ENCODE data around the gene GJA4. TPM values are rescaled to one million over a fixed set of nuclear protein-coding genes. Genes with fewer than 3 reads are reported as not detected.
A peak's percentile ranks its signal among the peaks of the same experiment; 100 is the strongest.

The GJA4 gene
- total and polyA plus RNA-seq, 4 donors = 6.4 to 28.9 (median 19.3) TPM

DNA sequence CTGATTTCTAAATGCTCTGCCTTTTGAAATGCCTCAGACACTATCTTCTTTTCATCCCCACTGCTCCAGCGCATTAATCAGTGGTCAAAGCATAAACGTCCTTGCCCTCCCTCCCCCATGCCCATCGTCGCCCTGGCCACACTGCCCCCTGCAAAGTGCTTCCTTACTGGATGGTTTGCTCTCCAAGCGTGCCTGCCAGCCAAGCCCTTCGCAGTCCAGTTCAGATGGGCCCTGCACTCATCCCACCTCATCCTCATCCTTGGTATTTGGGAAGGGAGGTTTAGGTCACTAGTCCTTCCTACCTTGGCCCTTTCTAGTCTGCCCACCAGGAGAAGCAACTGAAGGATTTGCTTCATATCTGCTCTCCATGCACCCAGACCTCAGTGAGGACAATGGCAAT is 3.1 kb downstream of the GJA4 start:
- Histone ChIP-seq H3K36me3 (ENCODE audit: control insufficient read depth in 4 of 4, insufficient read depth in 4 of 4, low read length in 4 of 4) (peaks cover 0 to 2% (median 0%) of the 10 kb centered on the region in 4 donors), H3K9me3 (ENCODE audit: control insufficient read depth in 4 of 4, insufficient read depth in 3 of 4, low read length in 3 of 4) (no peaks in the 10 kb centered on the region), H3K27me3 (ENCODE audit: control insufficient read depth in 3 of 3, insufficient read depth in 3 of 3, low read length in 2 of 3) (peaks cover 0 to 14% (median 0%) of the 10 kb centered on the region in 3 donors), H3K9ac (ENCODE audit: insufficient read depth in 1 of 2, low read length in 2 of 2) (no peak overlapping the region), H3K27ac (ENCODE audit: low read depth in 1 of 2, low read length in 1 of 2) (no peak overlapping the region), H3K4me1 (ENCODE audit: control insufficient read depth in 5 of 5, insufficient read depth in 5 of 5, low read length in 5 of 5) (peaks cover 0 to 7% (median 0%) of the 10 kb centered on the region in 5 donors), H3K4me3 (peak overlapping the region; percentile 18)
- ATAC-seq (ENCODE audit: insufficient read depth, low FRiP score) = no peak
- TF ChIP-seq, protein P1, sequence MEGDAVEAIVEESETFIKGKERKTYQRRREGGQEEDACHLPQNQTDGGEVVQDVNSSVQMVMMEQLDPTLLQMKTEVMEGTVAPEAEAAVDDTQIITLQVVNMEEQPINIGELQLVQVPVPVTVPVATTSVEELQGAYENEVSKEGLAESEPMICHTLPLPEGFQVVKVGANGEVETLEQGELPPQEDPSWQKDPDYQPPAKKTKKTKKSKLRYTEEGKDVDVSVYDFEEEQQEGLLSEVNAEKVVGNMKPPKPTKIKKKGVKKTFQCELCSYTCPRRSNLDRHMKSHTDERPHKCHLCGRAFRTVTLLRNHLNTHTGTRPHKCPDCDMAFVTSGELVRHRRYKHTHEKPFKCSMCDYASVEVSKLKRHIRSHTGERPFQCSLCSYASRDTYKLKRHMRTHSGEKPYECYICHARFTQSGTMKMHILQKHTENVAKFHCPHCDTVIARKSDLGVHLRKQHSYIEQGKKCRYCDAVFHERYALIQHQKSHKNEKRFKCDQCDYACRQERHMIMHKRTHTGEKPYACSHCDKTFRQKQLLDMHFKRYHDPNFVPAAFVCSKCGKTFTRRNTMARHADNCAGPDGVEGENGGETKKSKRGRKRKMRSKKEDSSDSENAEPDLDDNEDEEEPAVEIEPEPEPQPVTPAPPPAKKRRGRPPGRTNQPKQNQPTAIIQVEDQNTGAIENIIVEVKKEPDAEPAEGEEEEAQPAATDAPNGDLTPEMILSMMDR (IDR thresholded peaks at IDR 0.05; ENCODE audit: control extremely low read depth, extremely low read depth) = no peak
- 64 to 76% methylated on average over 6 of the region's 6 CpGs for WGBS, 2 donors
- DNase-seq = no peak

DNA sequence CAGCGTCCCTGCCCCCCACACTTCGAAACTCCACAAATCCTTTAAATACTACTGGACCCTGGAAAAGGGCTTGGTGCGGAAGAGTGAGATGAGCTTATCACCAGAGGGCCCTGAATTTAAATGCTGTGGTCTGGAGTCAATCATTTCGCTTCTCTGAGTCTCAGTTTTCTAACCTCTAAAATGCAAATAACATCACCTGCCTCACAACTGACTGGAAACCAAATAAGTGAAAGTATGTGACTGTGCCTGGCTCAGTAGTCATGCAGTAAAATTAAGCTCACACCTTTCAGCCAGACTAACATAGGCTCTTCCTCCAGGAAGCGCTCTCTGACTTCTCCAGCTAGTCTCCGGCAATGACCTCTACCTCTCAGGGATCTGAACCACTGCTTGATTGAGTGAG is 4.2 kb downstream of the GJA4 start:
- Histone ChIP-seq H3K4me1 (ENCODE audit: control insufficient read depth in 5 of 5, insufficient read depth in 5 of 5, low read length in 5 of 5) (peaks cover 0 to 7% (median 0%) of the 10 kb centered on the region in 5 donors), H3K27ac (ENCODE audit: low read depth in 1 of 2, low read length in 1 of 2) (no peak overlapping the region), H3K36me3 (ENCODE audit: control insufficient read depth in 4 of 4, insufficient read depth in 4 of 4, low read length in 4 of 4) (peaks cover 0 to 2% (median 0%) of the 10 kb centered on the region in 4 donors), H3K27me3 (ENCODE audit: control insufficient read depth in 3 of 3, insufficient read depth in 3 of 3, low read length in 2 of 3) (peaks cover 0 to 6% (median 0%) of the 10 kb centered on the region in 3 donors), H3K4me3 (no peak overlapping the region), H3K9ac (ENCODE audit: insufficient read depth in 1 of 2, low read length in 2 of 2) (no peak overlapping the region), H3K9me3 (ENCODE audit: control insufficient read depth in 4 of 4, insufficient read depth in 3 of 4, low read length in 3 of 4) (no peaks in the 10 kb centered on the region)
- DNase-seq = no peak
- 79 to 84% methylated on average over 6 of the region's 6 CpGs for whole genome bisulfite sequencing, 2 donors
- TF ChIP-seq, protein P1 (IDR thresholded peaks at IDR 0.05; ENCODE audit: control extremely low read depth, extremely low read depth) = no peak
- no peak for ATAC-seq (ENCODE audit: insufficient read depth, low FRiP score)

DNA sequence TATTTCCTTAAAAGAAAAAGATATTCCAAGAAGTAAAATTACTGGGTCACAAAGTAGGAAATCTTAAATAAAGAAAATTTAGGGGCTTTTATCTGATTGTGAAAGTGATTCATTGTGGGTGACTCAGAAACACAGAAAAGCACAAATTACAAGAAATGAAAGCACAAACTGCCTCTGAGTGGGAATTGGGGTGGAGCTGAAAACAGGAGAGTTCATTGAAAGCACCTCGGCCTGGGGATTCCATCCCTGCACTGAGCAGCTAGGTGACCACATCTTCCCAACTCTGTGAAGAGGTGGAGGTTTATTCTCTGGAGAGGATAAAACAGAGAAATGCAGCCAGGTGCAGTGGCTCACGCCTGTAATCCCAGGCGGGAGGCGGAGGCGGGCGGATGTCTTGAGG is 7.4 kb downstream of the GJA4 start:
- 75 to 89% methylated on average over 6 of the region's 6 CpGs for WGBS, 2 donors
- no peak for DNase-seq
- no peak for ATAC-seq (ENCODE audit: insufficient read depth, low FRiP score)
- Histone ChIP-seq H3K9ac (ENCODE audit: insufficient read depth in 1 of 2, low read length in 2 of 2) (no peak overlapping the region), H3K4me3 (no peak overlapping the region), H3K27ac (ENCODE audit: low read depth in 1 of 2, low read length in 1 of 2) (no peak overlapping the region), H3K36me3 (ENCODE audit: control insufficient read depth in 4 of 4, insufficient read depth in 4 of 4, low read length in 4 of 4) (peaks cover 0 to 4% (median 0%) of the 10 kb centered on the region in 4 donors), H3K27me3 (ENCODE audit: control insufficient read depth in 3 of 3, insufficient read depth in 3 of 3, low read length in 2 of 3) (no peaks in the 10 kb centered on the region), H3K9me3 (ENCODE audit: control insufficient read depth in 4 of 4, insufficient read depth in 3 of 4, low read length in 3 of 4) (no peaks in the 10 kb centered on the region), H3K4me1 (ENCODE audit: control insufficient read depth in 5 of 5, insufficient read depth in 5 of 5, low read length in 5 of 5) (peaks cover 0 to 7% (median 0%) of the 10 kb centered on the region in 5 donors)
- TF ChIP-seq, protein P1 (IDR thresholded peaks at IDR 0.05; ENCODE audit: control extremely low read depth, extremely low read depth) = no peak

DNA sequence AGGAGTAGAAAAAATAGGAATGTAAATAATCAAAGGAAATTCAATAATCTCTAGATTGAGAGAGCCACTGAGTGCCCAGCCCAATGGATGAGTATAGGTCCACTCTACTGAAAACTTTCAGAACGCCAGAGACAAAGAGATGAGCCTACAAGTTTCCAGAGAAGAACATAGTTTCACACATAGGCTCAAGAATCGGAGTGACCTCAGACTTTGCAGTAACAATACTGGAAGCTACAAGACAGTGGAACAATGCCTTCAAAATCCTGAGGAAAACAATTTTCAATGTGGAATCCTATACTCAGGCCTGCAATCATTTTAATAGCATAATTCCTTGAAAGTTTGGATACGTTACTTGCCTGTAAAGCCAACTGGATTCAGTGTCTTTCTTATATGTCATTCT is 11.0 kb downstream of the GJA4 start:
- Histone ChIP-seq H3K9ac (ENCODE audit: insufficient read depth in 1 of 2, low read length in 2 of 2) (no peak overlapping the region), H3K27me3 (ENCODE audit: control insufficient read depth in 3 of 3, insufficient read depth in 3 of 3, low read length in 2 of 3) (no peaks in the 10 kb centered on the region), H3K9me3 (ENCODE audit: control insufficient read depth in 4 of 4, insufficient read depth in 3 of 4, low read length in 3 of 4) (no peaks in the 10 kb centered on the region), H3K4me1 (ENCODE audit: control insufficient read depth in 5 of 5, insufficient read depth in 5 of 5, low read length in 5 of 5) (peaks cover 0 to 7% (median 0%) of the 10 kb centered on the region in 5 donors), H3K27ac (ENCODE audit: low read depth in 1 of 2, low read length in 1 of 2) (no peak overlapping the region), H3K36me3 (ENCODE audit: control insufficient read depth in 4 of 4, insufficient read depth in 4 of 4, low read length in 4 of 4) (peaks cover 0 to 1% (median 0%) of the 10 kb centered on the region in 4 donors), H3K4me3 (no peak overlapping the region)
- 95 to 98% methylated on average over 3 of the region's 3 CpGs for WGBS, 2 donors
- ATAC-seq (ENCODE audit: insufficient read depth, low FRiP score) = no peak
- DNase-seq = no peak
- TF ChIP-seq, protein P1 (IDR thresholded peaks at IDR 0.05; ENCODE audit: control extremely low read depth, extremely low read depth) = no peak
